Ovary (tissue), 9 donors: ENCODE measurements around the gene FAM217B. TPM values are rescaled to one million over a fixed set of nuclear protein-coding genes. Genes with fewer than 3 reads are reported as not detected.

Experiments used
- DNase-seq, 5 donors: peaks; one replicate each; pipeline ENCODE4 v3.0.0-alpha.2; 2019 to 2020
- H3K27ac ChIP-seq, 2 donors: fragments of 200-600 bp; one replicate each; pipeline versions ENCODE4 v1.5.1 to v1.8.0; 2019 to 2022
- H3K27me3 ChIP-seq: fragments of 200-600 bp; one replicate; pipeline ENCODE4 v1.8.0; 2022
- H3K36me3 ChIP-seq: fragments of 200-600 bp; sonication (generic); one replicate; pipeline ENCODE4 v1.5.1; 2019
- H3K4me1 ChIP-seq: one replicate; pipeline ENCODE4 v1.8.1; 2013; ENCODE audit warnings: mild to moderate bottlenecking, moderate library complexity; ENCODE audit not compliant: insufficient read depth
- H3K4me3 ChIP-seq: fragments of 200-600 bp; sonication (generic); one replicate; pipeline ENCODE4 v1.5.1; 2017
- H3K9me3 ChIP-seq, 2 donors: fragments of 200-600 bp in 1 of 2; sonication (generic) in 1 of 2; one replicate each; pipeline versions ENCODE4 v1.5.1 to v1.8.1; 2013 to 2019; ENCODE audit warnings: mild to moderate bottlenecking in 1 of 2, moderate library complexity in 1 of 2
- EP300 ChIP-seq: sonication (generic); formaldehyde crosslinking; IDR thresholded peaks from one replicate; pipeline ENCODE4 v1.6.1; 2017; ENCODE audit warnings: antibody characterized with exemption
- POLR2A ChIP-seq: fragments of 450-650 bp; IDR thresholded peaks from one replicate; pipeline ENCODE4 v1.6.1; 2017; ENCODE audit warnings: antibody characterized with exemption, mild to moderate bottlenecking, moderate library complexity
- WGBS, 3 donors: extraction: QIAGEN DNeasy Blood & Tissue Kit in 1 of 3; methylation state at CpG; one replicate each; pipeline versions ENCODE4 v1.1.5 to v1.1.7; 2013 to 2017; 5-methylcytosine and 5-hydroxymethylcytosine counted together
- intact Hi-C, 4 donors: fragments of 100-400 bp; cut with DNase I; formaldehyde crosslinking; loops; one replicate each; pipeline versions ENCODE4 v1.11.0 to v1.15.1; 2022 to 2023
- polyA plus RNA-seq, 2 donors: library from polyadenylated mRNA; stranded (reverse); fragments of 200-250 nt in 1 of 2; fragments of 350-450 nt in 1 of 2; fragmentation: Illumina TruSeq in 1 of 2; extraction: RNeasy Lipid Tissue Mini Kit (QIAGEN cat#74804) in 1 of 2; gene quantifications; one replicate each; pipeline ENCODE4 v1.2.3, GENCODE V29; 2013 to 2014
- total RNA-seq, 7 donors: library from RNA; depleted of rRNA in 2 of 7; stranded (reverse); fragments of >200 nt in 2 of 7; fragmentation: NEBNext Ultra II Directional in 3 of 7; extraction: Animal tissue kit (Norgen Biotek cat#: 25700) in 3 of 7; gene quantifications; one replicate each; pipeline versions ENCODE4 v1.1.0 to v1.2.4, GENCODE V29; 2016 to 2023
- TF ChIP-seq, protein P1 (sequence below), 3 donors: fragments of 450-650 bp in 2 of 3; fragments of 200-600 bp in 1 of 3; IDR thresholded peaks; one replicate each; pipeline versions ENCODE4 v1.5.1 to v1.8.0; 2016 to 2022; ENCODE audit warnings: antibody characterized with exemption in 3 of 3, mild to moderate bottlenecking in 1 of 3
- donor health status: DM: no; HTN: no; CAD: no; lungs with moderate emphysema.
- donor health status: DM: no; HTN: no; CAD: no.
- donor health status: Bipolar disorder and iron deficiency.
- donor health status: DM: yes; HTN: yes; CAD: no.
- donor health status: DM: no; HTN: no; CAD: no.
- donor health status: DM: yes; HTN: yes; CAD: no.

FAM217B gene
- total and polyA plus RNA-seq, 9 donors: 3.7 to 16.7 (median 9.4) TPM

DNA sequence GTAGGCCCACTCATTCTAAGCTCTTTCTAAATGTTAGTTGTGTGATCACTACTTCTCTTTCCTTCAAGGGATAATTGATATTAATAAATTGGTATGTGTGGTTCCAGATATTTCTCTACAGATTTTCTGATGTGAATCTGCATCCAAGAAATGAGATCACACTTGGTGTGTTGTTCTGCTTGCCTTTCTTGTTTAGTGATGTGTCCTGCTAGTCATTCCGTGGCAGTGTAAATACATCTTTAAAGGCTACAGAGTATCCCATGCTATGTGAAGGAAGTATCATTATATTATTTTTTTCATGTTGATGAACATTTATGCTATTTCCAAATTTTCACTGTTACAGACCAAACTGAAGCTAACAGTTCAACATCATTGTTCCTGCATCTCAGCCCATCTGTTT lies 31.2 kb downstream of the FAM217B start:
- TF ChIP-seq EP300 (no peak), POLR2A (no peak)
- TF ChIP-seq, protein P1, sequence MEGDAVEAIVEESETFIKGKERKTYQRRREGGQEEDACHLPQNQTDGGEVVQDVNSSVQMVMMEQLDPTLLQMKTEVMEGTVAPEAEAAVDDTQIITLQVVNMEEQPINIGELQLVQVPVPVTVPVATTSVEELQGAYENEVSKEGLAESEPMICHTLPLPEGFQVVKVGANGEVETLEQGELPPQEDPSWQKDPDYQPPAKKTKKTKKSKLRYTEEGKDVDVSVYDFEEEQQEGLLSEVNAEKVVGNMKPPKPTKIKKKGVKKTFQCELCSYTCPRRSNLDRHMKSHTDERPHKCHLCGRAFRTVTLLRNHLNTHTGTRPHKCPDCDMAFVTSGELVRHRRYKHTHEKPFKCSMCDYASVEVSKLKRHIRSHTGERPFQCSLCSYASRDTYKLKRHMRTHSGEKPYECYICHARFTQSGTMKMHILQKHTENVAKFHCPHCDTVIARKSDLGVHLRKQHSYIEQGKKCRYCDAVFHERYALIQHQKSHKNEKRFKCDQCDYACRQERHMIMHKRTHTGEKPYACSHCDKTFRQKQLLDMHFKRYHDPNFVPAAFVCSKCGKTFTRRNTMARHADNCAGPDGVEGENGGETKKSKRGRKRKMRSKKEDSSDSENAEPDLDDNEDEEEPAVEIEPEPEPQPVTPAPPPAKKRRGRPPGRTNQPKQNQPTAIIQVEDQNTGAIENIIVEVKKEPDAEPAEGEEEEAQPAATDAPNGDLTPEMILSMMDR (IDR thresholded peaks at IDR 0.05): no peak
- no peaks in the 10 kb centered on the region for H3K9me3 ChIP-seq
- intact Hi-C loops: no loop called here
- H3K27ac ChIP-seq: no peak overlapping the region
- H3K4me3 ChIP-seq: no peak overlapping the region
- WGBS, 3 donors: 94 to 97% (median 94%) methylated on average over 1 of the region's 1 CpG
- H3K36me3 ChIP-seq: no peaks in the 10 kb centered on the region
- no peaks in the 10 kb centered on the region for H3K4me1 ChIP-seq
- H3K27me3 ChIP-seq: no peaks in the 10 kb centered on the region
- no peak for DNase-seq

DNA sequence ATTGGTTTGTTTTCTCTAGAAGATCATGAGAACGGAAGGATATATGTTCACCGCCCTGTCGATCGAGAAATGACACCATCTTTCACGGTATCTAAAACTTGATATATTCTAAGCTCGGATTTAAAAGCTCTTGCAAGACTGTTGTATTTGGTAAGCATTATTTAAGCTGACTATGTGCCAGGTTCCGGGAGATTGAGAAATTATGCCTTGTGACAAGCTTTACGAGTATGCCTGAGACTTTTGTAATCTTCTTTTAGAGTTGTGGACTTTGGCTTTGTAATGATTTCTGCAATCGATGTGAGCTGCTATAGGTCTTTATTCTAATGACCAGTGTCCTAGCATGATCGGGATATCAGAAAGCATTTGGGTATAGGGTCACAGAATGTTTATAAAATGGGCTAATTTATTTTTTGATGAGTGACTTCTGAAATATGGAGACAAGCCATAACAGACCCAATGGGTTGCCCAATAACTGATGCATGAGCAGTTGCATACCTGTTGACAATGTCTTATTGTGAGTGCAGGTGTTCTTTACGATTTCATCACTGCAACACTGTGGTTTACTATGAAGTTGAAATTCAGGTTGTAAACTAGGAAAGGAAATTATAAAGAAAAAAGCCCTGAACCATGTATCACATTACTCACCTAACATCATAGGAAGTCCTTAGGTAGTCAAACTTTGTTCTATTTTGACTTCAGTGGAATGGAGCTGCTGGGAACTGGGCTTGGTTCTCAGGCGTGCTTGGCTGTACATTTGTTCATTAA lies 32.0 kb downstream of the FAM217B start:
- no peaks in the 10 kb centered on the region for H3K9me3 ChIP-seq
- H3K4me3 ChIP-seq: no peak overlapping the region
- H3K27me3 ChIP-seq: no peaks in the 10 kb centered on the region
- H3K4me1 ChIP-seq: no peaks in the 10 kb centered on the region
- H3K27ac ChIP-seq: no peak overlapping the region
- DNase-seq: no peak
- 86 to 89% (median 88%) methylated on average over 12 of the region's 12 CpGs for WGBS, 3 donors
- no peaks in the 10 kb centered on the region for H3K36me3 ChIP-seq
- TF ChIP-seq EP300 (no peak), POLR2A (no peak)
- TF ChIP-seq, protein P1 (IDR thresholded peaks at IDR 0.05): no peak
- intact Hi-C loops: no loop called here

GRCh38 chr20:59976156-59976782 lies 36.1 kb downstream of the FAM217B start:
- H3K9me3 ChIP-seq: no peaks in the 10 kb centered on the region
- no peaks in the 10 kb centered on the region for H3K36me3 ChIP-seq
- intact Hi-C loops: no loop called here
- H3K4me1 ChIP-seq: no peaks in the 10 kb centered on the region
- WGBS, 3 donors: 40 to 51% (median 42%) methylated on average over 6 of the region's 6 CpGs
- TF ChIP-seq EP300: no peak
- TF ChIP-seq, protein P1 (IDR thresholded peaks at IDR 0.05): no peak
- TF ChIP-seq POLR2A: no peak
- no peak overlapping the region for H3K4me3 ChIP-seq
- DNase-seq: no peak
- H3K27ac ChIP-seq: no peak overlapping the region
- H3K27me3 ChIP-seq: no peaks in the 10 kb centered on the region

- Histone ChIP-seq H3K27me3 (no peaks in the 10 kb centered on the region), H3K4me3 (no peak overlapping the region), H3K9me3 (no peaks in the 10 kb centered on the region), H3K27ac (no peak overlapping the region), H3K4me1 (no peaks in the 10 kb centered on the region), H3K36me3 (no peaks in the 10 kb centered on the region)
- TF ChIP-seq EP300 (no peak), POLR2A (no peak)
- TF ChIP-seq, protein P1 (IDR thresholded peaks at IDR 0.05): no peak
- DNase-seq: no peak
- intact Hi-C loops: no loop called here
- WGBS, 3 donors: 89 to 92% (median 91%) methylated on average over 9 of the region's 9 CpGs
These were observed 36.9 kb downstream of the FAM217B start for GRCh38 chr20:59977086-59977485.
